ENCODE data around the gene TMEM245. TPM values are rescaled to one million over a fixed set of nuclear protein-coding genes. Genes with fewer than 3 reads are reported as not detected.
A peak's percentile ranks its signal among the peaks of the same experiment; 100 is the strongest.

TMEM245 gene
- total RNA-seq, 1 donor from 2014 or later, result 52.2 TPM

DNA sequence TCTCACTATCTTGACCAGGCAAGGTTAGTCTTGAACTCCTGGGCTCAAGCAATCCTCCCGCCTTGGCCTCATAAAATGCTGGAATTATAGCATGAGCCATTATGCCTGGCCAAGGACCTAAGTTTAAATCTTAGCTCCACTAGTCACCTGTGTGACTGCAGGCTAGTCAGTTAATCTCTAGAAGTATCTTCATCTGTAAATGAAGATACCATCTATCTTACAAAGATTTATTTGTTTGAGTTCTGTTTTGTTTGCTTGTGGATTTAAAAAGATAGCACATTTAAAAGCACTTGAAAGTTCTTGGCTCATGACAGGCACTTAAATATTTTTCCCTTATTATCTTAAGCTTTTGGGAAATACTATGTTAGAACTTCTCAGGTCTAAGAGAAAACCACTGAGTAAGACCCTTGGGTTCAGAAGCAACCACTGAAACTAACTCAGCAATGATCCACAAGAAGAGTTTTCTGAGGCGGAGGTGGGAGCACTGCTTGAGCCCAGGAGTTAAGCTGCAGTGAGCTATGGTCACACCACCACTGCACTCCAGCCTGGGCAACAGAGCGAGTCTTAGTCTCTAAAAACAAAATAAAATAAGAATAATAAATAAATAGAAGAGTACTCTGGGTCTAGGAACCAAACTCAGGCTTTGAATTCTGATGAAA, 19.1 kb downstream of the TMEM245 start:
- peaks cover 4% of the 10 kb centered on the region for H3K36me3 ChIP-seq (ENCODE audit: insufficient read depth, low read length)
- H3K9me3 ChIP-seq (ENCODE audit: insufficient read depth, low read depth, low read length), result no peaks in the 10 kb centered on the region
- H3K36me3 Mint-ChIP-seq (ENCODE audit: low read depth, unreplicated experiment), result peaks cover 3% of the 10 kb centered on the region
- H3K27me3 ChIP-seq (ENCODE audit: insufficient read depth, low read length), result no peaks in the 10 kb centered on the region
- no peaks in the 10 kb centered on the region for H3K27me3 Mint-ChIP-seq (ENCODE audit: low read depth, unreplicated experiment)
- H3K79me2 ChIP-seq (ENCODE audit: insufficient read depth, low read length), result peaks cover 81% of the 10 kb centered on the region
- H3K4me1 Mint-ChIP-seq (ENCODE audit: low read depth, unreplicated experiment), result peaks cover 33% of the 10 kb centered on the region
- H2AFZ ChIP-seq (ENCODE audit: low read depth, low read length), result no peak overlapping the region
- no peak overlapping the region for H3K4me3 Mint-ChIP-seq (ENCODE audit: unreplicated experiment)
- no peak overlapping the region for H3K4me3 ChIP-seq (ENCODE audit: insufficient read depth, low read depth, low read length)
- H3K4me1 ChIP-seq (ENCODE audit: insufficient read depth, low read length), result peaks cover 28% of the 10 kb centered on the region
- TF ChIP-seq, protein P1, sequence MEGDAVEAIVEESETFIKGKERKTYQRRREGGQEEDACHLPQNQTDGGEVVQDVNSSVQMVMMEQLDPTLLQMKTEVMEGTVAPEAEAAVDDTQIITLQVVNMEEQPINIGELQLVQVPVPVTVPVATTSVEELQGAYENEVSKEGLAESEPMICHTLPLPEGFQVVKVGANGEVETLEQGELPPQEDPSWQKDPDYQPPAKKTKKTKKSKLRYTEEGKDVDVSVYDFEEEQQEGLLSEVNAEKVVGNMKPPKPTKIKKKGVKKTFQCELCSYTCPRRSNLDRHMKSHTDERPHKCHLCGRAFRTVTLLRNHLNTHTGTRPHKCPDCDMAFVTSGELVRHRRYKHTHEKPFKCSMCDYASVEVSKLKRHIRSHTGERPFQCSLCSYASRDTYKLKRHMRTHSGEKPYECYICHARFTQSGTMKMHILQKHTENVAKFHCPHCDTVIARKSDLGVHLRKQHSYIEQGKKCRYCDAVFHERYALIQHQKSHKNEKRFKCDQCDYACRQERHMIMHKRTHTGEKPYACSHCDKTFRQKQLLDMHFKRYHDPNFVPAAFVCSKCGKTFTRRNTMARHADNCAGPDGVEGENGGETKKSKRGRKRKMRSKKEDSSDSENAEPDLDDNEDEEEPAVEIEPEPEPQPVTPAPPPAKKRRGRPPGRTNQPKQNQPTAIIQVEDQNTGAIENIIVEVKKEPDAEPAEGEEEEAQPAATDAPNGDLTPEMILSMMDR (IDR thresholded peaks at IDR 0.05; ENCODE audit: insufficient read depth, low read depth, low read length), result no peak
- no peak for TF ChIP-seq EZH2 (IDR thresholded peaks at IDR 0.05; ENCODE audit: insufficient read depth, low read length)
- no peak overlapping the region for H3K27ac ChIP-seq (ENCODE audit: low read depth, low read length)
- FAIRE-seq, result no peak
- no peaks in the 10 kb centered on the region for H3K9me3 Mint-ChIP-seq (ENCODE audit: unreplicated experiment)
- H4K20me1 ChIP-seq (ENCODE audit: insufficient read depth, low read length), result peaks cover 64% of the 10 kb centered on the region
- no peak for DNase-seq (ENCODE audit: low read depth)
- H3K27ac Mint-ChIP-seq (ENCODE audit: unreplicated experiment), result no peak overlapping the region
- H3K9ac ChIP-seq (ENCODE audit: low read length), result no peak overlapping the region
- no peak overlapping the region for H3K4me2 ChIP-seq (ENCODE audit: low read length)

- Histone ChIP-seq H3K4me2 (ENCODE audit: low read length) (peak overlapping the region; percentile 72), H3K9ac (ENCODE audit: low read length) (no peak overlapping the region), H3K79me2 (ENCODE audit: insufficient read depth, low read length) (peaks cover 82% of the 10 kb centered on the region), H3K27ac (ENCODE audit: low read depth, low read length) (peak overlapping the region; percentile 46), H3K27me3 (ENCODE audit: insufficient read depth, low read length) (no peaks in the 10 kb centered on the region), H2AFZ (ENCODE audit: low read depth, low read length) (no peak overlapping the region), H4K20me1 (ENCODE audit: insufficient read depth, low read length) (peaks cover 82% of the 10 kb centered on the region), H3K4me1 (ENCODE audit: insufficient read depth, low read length) (peaks cover 28% of the 10 kb centered on the region), H3K36me3 (ENCODE audit: insufficient read depth, low read length) (no peaks in the 10 kb centered on the region), H3K9me3 (ENCODE audit: insufficient read depth, low read depth, low read length) (no peaks in the 10 kb centered on the region), H3K4me3 (ENCODE audit: insufficient read depth, low read depth, low read length) (no peak overlapping the region)
- H3K4me1 Mint-ChIP-seq (ENCODE audit: low read depth, unreplicated experiment), result peaks cover 33% of the 10 kb centered on the region
- no peaks in the 10 kb centered on the region for H3K27me3 Mint-ChIP-seq (ENCODE audit: low read depth, unreplicated experiment)
- H3K36me3 Mint-ChIP-seq (ENCODE audit: low read depth, unreplicated experiment), result no peaks in the 10 kb centered on the region
- H3K9me3 Mint-ChIP-seq (ENCODE audit: unreplicated experiment), result no peaks in the 10 kb centered on the region
- FAIRE-seq (no peak), DNase-seq (ENCODE audit: low read depth) (peak; percentile 49)
- TF ChIP-seq, protein P1 (IDR thresholded peaks at IDR 0.05; ENCODE audit: insufficient read depth, low read depth, low read length), result no peak
- peak overlapping the region; percentile 93 for H3K27ac Mint-ChIP-seq (ENCODE audit: unreplicated experiment)
- H3K4me3 Mint-ChIP-seq (ENCODE audit: unreplicated experiment), result no peak overlapping the region
These were observed 20.8 kb downstream of the TMEM245 start for GRCh38 chr9:109098960-109099308.

GRCh38 chr9:109098171-109098959, 21.4 kb downstream of the TMEM245 start:
- Histone ChIP-seq H3K9me3 (ENCODE audit: insufficient read depth, low read depth, low read length) (no peaks in the 10 kb centered on the region), H3K36me3 (ENCODE audit: insufficient read depth, low read length) (peaks cover 2% of the 10 kb centered on the region), H4K20me1 (ENCODE audit: insufficient read depth, low read length) (peaks cover 87% of the 10 kb centered on the region), H3K27ac (ENCODE audit: low read depth, low read length) (peak overlapping the region; percentile 46), H2AFZ (ENCODE audit: low read depth, low read length) (no peak overlapping the region), H3K4me1 (ENCODE audit: insufficient read depth, low read length) (peaks cover 28% of the 10 kb centered on the region), H3K9ac (ENCODE audit: low read length) (peak overlapping the region; percentile 19), H3K79me2 (ENCODE audit: insufficient read depth, low read length) (peaks cover 81% of the 10 kb centered on the region), H3K27me3 (ENCODE audit: insufficient read depth, low read length) (no peaks in the 10 kb centered on the region), H3K4me2 (ENCODE audit: low read length) (peak overlapping the region; percentile 72), H3K4me3 (ENCODE audit: insufficient read depth, low read depth, low read length) (no peak overlapping the region)
- DNase-seq (ENCODE audit: low read depth), result peak; percentile 93
- Mint-ChIP-seq H3K27ac (ENCODE audit: unreplicated experiment) (peak overlapping the region; percentile 93), H3K36me3 (ENCODE audit: low read depth, unreplicated experiment) (no peaks in the 10 kb centered on the region), H3K4me3 (ENCODE audit: unreplicated experiment) (no peak overlapping the region), H3K27me3 (ENCODE audit: low read depth, unreplicated experiment) (no peaks in the 10 kb centered on the region), H3K9me3 (ENCODE audit: unreplicated experiment) (no peaks in the 10 kb centered on the region), H3K4me1 (ENCODE audit: low read depth, unreplicated experiment) (peaks cover 33% of the 10 kb centered on the region)
- no peak for FAIRE-seq
- TF ChIP-seq, protein P1 (IDR thresholded peaks at IDR 0.05; ENCODE audit: insufficient read depth, low read depth, low read length), result no peak
- no peak for TF ChIP-seq EZH2 (IDR thresholded peaks at IDR 0.05; ENCODE audit: insufficient read depth, low read length)
